ENCODE results near the gene SVIL.
A peak's percentile ranks its signal among the peaks of the same experiment; 100 is the strongest.

Gene SVIL

GRCh38 chr10:29415876-29416275 lies 218.9 kb downstream of the SVIL start:
- no peak for DNase-seq (ENCODE audit: low read depth)

GRCh38 chr10:29414501-29414900 lies 220.3 kb downstream of the SVIL start:
- no peak for DNase-seq (ENCODE audit: low read depth)

- no peak for DNase-seq (ENCODE audit: low read depth)
Measured at GRCh38 chr10:29412485-29412884, 222.3 kb downstream of the SVIL start.

GRCh38 chr10:29411666-29412315 lies 223.0 kb downstream of the SVIL start:
- DNase-seq (ENCODE audit: low read depth) = no peak

GRCh38 chr10:29409241-29410054 lies 225.3 kb downstream of the SVIL start:
- DNase-seq (ENCODE audit: low read depth) = peak; percentile 24

- DNase-seq (ENCODE audit: low read depth) = no peak
Measured at GRCh38 chr10:29408847-29409240, 225.9 kb downstream of the SVIL start.
